AG08395 (cell line): ENCODE data around the gene GKN1.
"Not testable (repeated sequence)": the region's sequence is repeated elsewhere in the genome, so short reads cannot be mapped to it uniquely, and the experiment has no call there.

ENCODE experiments used
- DNase-seq: peaks from one replicate; pipeline ENCODE4 v3.0.0; 2012; ENCODE audit warnings: mixed read lengths, low spot score

Gene GKN1, protein sequence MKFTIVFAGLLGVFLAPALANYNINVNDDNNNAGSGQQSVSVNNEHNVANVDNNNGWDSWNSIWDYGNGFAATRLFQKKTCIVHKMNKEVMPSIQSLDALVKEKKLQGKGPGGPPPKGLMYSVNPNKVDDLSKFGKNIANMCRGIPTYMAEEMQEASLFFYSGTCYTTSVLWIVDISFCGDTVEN

DNA sequence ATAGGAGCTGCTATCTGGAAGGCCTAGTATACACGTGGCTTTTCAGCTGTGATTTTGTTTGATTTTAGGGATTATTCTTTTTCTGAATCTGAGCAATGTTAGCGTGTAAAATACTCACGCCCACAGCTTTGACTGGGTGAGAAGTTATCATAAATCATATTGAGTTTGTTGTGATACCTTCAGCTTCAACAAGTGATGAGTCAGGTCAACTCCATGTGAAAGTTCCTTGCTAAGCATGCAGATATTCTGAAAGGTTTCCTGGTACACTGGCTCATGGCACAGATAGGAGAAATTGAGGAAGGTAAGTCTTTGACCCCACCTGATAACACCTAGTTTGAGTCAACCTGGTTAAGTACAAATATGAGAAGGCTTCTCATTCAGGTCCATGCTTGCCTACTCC is at the start of gene GKN1:
Gene GKN1, plus strand, starts transcription at position 386 of the 400 bp plus-strand sequence. CDS start 42 bp downstream, outside the sequence.
- no peak for DNase-seq

- peak; percentile 69 for DNase-seq
These were observed 49.0 kb upstream of the GKN1 start for GRCh38 chr2:68925295-68925896.

DNA sequence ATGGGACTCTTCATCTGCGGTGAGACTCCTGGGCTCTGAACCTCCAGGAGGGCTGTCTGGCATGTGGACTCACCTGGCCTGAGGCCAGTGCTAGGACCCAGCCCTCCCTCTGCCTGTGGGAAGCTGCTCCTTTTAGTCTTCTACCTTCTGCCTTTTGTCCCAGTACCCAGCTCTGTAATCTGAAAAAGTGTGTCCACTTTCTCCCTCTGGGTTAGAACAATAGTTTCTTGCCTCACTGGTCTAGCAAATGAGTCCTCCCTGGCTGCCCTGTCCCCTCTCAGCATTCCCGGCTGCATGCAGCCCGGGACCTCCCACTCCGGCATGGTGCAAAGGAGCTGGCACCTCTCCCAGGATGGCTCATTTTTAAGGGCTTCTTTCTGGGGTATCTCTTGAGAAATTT is 47.6 kb upstream of the GKN1 start:
- no peak for DNase-seq

GRCh38 chr2:68931149-68931711 is 43.2 kb upstream of the GKN1 start:
- DNase-seq = no peak

DNA sequence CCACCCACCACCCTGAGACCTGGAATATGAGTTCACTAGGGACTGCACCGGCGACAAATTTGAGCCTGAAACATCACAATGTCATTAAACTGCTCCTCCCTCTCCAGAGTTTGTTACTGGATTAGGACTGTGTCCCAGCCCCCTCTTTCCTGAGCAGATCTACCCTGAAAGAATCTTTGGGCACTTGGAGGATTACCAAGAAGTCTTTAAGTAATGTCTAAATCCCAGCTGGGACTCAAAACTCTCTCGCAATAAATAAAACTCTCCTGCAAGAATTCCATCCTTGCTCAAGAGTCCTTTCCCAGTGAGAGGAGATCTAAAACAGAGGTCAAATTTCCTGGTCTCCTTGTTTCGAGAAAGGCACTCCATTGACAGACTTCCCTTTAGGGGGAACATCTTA is 42.6 kb upstream of the GKN1 start:
- no peak for DNase-seq

GRCh38 chr2:68932402-68932801 is 42.0 kb upstream of the GKN1 start:
- DNase-seq = no peak

DNA sequence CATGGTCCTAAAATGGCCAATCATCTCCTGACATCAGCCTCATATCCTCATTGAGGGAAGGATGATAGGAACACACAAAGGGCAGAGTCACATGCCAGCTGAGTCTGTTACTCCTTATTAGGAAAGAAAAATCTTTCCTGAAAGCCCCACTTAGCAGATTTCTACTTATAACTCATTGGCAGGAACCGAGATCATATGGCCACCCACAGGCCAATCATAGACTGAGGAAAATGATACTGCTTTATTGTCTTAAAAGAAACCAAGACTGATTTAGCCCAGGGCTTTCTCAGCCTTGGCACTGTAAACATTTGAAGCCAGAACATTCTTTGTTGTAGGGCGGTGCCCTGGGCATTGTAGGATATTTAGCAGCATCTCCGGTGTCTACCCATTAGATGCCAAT is 40.4 kb upstream of the GKN1 start:
- DNase-seq = no peak

DNA sequence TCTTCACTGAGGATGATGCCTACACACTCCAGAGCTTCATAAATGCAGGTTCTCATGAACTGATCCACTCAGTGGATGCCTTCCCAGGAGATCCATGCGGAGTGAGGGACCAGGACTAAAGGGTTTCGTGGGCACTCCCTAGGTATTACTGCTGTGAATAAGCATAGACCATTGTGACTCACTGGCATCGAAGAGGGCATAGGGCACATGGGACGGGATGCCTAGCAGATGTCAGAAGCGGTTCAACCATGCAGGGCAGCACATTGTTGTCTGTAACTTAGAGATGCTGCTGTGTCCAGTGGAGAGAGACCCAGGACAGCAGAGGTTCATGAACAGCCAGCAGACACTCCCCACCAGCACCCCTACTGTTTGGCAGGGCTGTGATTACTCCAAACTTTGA is 39.0 kb upstream of the GKN1 start:
- DNase-seq = no peak

DNA sequence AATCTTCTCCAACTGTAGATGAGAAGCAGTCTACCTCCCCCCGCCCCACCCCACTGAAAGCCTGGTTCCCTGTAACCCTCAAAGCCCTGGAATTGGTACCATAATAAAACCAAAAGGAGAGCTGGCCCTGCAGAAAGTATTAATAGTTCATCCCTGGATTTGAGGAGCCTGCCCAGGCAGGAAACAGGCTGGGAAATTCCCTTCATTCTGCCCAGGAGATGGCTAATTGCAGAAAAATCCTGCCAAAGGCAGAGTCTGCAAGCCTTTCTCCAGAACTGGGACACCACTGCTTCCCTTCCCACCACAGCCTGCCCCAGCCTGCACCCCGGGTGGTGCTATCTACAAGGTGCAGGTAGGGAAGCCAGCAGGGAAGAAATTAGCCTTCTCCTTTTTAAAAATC is 38.0 kb upstream of the GKN1 start:
- peak; percentile 59 for DNase-seq

- peak; percentile 26 for DNase-seq
These were observed 37.5 kb upstream of the GKN1 start for GRCh38 chr2:68936889-68937288.

DNA sequence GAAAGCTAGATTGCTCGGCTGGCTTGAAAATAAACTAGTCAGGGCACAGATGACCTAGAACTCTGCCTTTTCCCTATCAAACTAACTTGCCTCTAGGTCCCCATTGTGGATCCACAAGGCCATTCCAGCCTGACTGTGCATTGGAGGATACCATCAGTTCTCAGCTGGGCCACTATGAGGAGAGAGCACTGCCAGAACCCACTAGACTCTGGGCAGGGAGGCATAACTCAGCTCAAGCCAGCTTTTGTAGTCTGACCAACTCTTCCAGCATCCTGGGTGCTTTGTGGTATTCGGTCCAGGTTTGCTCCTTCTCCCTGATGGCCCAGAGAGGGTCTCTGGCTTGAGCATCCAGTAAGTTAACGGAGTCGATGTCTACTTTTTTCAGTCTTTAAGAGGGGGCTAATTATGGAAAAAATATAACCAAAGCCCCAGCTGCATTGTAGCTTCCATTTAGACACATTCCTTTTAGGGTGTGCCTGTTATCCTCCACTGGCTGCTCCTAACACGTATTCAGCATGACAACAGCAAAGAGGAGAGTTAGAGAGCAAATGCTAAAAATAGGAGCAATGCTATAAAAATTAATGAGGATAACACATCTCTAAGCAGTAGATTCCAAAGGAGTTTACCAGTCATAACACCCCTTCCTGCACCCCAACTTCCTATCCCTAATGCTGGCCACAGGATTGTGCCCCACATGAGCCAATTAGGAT is 36.9 kb upstream of the GKN1 start:
- peak; percentile 36 for DNase-seq

- DNase-seq = no peak
These were observed 35.5 kb upstream of the GKN1 start for GRCh38 chr2:68938938-68939337.

DNA sequence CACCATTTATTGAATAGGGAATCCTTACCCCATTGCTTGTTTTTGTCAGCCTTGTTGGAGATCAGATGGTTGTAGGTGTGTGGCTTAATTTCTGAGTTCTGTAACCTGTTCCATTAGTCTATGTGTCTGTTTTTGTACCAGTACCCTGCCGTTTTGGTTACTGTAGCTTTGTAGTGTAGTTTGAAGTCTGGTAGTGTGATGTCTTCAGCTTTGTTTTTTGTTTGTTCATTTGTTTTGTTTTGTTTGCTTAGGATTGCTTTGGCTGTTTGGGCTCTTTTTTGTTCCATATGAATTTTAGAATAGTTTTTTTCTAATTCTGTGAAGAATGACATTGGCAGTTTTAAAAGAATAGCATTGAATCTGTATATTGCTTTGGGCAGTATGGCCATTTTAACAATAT is 34.5 kb upstream of the GKN1 start:
- no peak for DNase-seq

DNA sequence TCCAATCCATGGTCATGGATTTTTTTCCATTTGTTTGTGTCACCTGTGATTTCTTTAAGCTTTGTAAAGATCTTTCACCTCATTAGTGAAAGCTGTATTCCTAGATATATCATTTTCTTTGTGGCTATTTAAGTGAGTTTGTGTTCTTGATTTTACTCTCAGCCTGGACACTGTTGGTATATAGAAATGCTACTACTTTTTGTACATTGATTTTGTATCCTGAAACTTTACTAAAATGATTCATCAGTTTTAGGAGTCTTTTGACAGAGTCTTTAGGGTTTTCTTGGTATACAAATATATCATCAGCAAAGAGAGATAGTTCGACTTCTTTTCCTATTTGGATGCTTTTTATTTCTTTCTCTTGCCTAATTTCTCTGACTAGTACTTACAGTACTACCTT is 34.1 kb upstream of the GKN1 start:
- DNase-seq = no peak

DNA sequence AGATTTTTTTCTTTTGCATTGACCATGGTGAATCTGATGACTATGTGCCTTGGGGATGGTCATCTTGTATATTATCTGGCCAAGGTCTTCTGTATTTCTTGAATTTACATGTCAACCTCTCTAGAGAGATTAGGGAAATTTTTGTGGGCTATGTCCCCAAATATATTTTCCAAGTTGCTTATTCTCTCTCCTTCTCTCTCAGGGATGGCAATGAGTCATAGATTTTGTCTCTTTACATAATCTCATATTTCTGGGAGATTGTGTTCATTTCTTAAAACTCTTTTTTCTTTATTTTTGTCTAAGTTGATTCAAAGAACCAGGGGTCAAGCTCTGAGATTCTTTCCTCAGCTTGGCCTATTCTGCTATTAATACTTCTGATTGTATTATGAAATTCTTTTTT is 31.6 kb upstream of the GKN1 start:
- DNase-seq = no peak

DNA sequence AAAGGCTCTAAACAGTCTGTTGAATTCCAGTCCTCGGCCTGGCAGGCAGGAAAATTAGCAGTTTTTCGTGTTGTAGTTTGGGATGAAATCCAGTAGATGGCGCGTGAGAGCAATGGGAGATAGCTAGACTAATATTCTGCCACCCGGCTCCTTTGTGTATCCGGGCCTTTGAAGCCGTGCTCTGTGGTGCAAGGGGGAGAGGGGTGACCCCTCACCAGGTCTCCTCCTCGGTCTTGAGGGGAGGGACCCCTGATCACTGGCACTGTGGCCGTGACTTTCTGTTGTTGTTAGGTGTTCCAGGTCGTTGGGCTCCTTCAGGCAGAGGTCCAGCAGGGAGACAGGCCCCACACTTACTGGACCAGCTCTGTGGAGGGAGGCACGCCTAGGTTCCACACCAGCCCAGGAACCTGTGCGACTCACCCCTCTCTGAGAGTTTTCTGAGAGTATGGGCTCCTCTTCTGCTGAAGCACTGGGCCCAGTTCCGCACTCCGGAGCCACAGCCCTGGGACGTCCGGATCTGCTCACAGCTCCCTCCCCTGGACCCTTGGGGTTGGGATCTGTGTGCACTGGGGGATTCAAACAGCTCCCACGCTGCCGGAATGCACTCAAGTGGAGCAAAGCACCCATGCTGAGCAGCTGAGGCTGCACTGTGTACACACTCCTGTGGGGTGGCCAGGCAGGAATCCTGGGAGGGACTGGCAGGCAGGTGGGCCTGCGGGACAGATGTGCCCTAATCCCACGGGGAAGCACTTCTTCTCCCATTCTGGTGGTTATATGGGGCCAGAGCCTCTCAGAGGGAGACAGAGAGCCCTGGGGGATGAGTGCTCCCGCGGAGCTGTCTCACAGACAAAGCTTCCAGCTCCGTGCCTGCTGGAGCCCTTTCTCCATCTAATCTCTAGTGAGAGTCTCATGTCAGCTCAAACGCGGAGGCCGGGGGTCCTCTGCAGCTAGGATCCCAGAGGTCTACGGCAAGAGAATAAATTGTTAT is 30.6 kb upstream of the GKN1 start:
- DNase-seq = peak; percentile 81

DNA sequence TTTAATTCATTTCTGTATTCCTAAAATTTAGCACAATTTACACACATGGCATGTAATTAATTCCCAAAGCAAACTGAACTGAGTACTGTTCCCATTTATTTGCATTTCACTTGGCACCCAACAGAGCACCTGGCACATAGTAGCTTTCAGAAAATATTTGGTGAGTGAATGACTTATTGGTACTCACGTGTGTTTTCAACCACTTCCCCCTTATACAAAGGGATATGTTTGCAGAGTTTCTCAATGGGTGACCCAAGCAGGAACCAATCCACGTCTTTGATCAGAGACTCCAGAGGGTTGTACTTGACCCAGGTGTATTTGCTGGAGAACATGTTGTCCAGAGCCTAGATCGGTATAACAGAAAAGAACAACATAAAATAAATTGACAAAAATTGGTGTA is 28.3 kb upstream of the GKN1 start:
- no peak for DNase-seq

GRCh38 chr2:68948710-68949109 is 25.7 kb upstream of the GKN1 start:
- no peak for DNase-seq

GRCh38 chr2:68951899-68952298 is 22.5 kb upstream of the GKN1 start:
- no peak for DNase-seq

DNA sequence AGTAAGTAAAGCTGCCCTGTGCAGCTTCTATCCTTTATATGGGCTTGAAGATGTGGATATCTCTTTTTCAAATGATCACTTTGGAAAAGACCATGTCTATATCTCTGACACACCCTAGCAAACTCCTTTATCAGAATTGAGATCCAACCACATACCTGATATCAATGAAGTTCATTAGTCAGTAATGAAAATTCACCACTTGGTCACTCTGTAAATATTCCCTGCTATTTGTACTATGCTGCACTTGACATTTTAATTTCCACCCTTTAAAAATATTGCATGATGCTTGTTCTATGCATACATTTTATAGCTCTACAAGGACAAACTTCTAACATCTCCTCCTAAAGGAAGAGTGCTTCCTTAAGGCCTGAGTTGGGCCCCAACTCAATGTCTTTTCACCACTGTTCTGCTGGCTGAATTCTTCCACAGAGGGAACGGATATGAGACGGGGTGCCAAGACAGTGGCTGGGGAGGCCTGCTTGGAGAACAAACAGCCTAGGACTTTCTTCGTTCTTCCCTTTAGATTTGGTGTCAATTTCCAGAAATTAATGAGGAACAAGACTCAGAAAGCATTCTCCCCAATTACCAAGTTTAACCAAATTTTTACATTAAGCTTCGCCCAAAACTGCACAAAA is 21.4 kb upstream of the GKN1 start, which contains the start of gene GKN2:
Gene GKN2, minus strand, starts transcription at position 7 of the 635 bp plus-strand sequence. CDS start 32 bp downstream, outside the sequence.
- no peak for DNase-seq

GRCh38 chr2:68955432-68955831 is 19.0 kb upstream of the GKN1 start:
- not testable (repeated sequence) for DNase-seq
